ENCODE data around the gene ETFDH.
"Not testable (repeated sequence)": the region's sequence is repeated elsewhere in the genome, so short reads cannot be mapped to it uniquely, and the experiment has no call there.

The ETFDH gene

GRCh38 chr4:158729716-158730559 lies 57.8 kb downstream of the ETFDH start:
- H3K4me3 ChIP-seq (ENCODE audit: low read depth, low read length), result no peak overlapping the region
- peak; percentile 79 for TF ChIP-seq CTCF (IDR thresholded peaks at IDR 0.05; ENCODE audit: insufficient read depth, low read length, missing control alignments)
- CTCF ChIA-PET, result interaction anchor here (0.6 to 3.2 kb wide), 22 partner anchors 9 to 472 kb away, joined by 3 to 51 read pairs (median 4); no protein-coding TSS in a partner anchor
- POLR2A ChIA-PET, result no interaction called here
- DNase-seq (ENCODE audit: low read depth, low spot score), result no peak

- TF ChIP-seq CTCF (IDR thresholded peaks at IDR 0.05; ENCODE audit: insufficient read depth, low read length, missing control alignments), result no peak
- H3K4me3 ChIP-seq (ENCODE audit: low read depth, low read length), result no peak overlapping the region
- POLR2A ChIA-PET, result no interaction called here
- DNase-seq (ENCODE audit: low read depth, low spot score), result no peak
- CTCF ChIA-PET, result interaction anchor here (1.5 to 2.0 kb wide), 2 partner anchors 9 to 112 kb away, joined by 3 to 10 read pairs; no protein-coding TSS in a partner anchor
These were observed 66.8 kb downstream of the ETFDH start for GRCh38 chr4:158738866-158739265.

GRCh38 chr4:158739600-158739999 lies 67.5 kb downstream of the ETFDH start:
- no peak for DNase-seq (ENCODE audit: low read depth, low spot score)
- TF ChIP-seq CTCF (IDR thresholded peaks at IDR 0.05; ENCODE audit: insufficient read depth, low read length, missing control alignments), result no peak
- H3K4me3 ChIP-seq (ENCODE audit: low read depth, low read length), result no peak overlapping the region
- ChIA-PET CTCF (interaction anchor here (1.5 to 2.0 kb wide), 2 partner anchors 9 to 111 kb away, joined by 3 to 10 read pairs; no protein-coding TSS in a partner anchor), POLR2A (no interaction called here)

- no peak for DNase-seq (ENCODE audit: low read depth, low spot score)
- ChIA-PET CTCF (interaction anchor here (0.8 to 2.1 kb wide), 2 partner anchors 11 to 14 kb away, joined by 4 to 6 read pairs; no protein-coding TSS in a partner anchor), POLR2A (no interaction called here)
- no peak overlapping the region for H3K4me3 ChIP-seq (ENCODE audit: low read depth, low read length)
- TF ChIP-seq CTCF (IDR thresholded peaks at IDR 0.05; ENCODE audit: insufficient read depth, low read length, missing control alignments), result no peak
These were observed 69.4 kb downstream of the ETFDH start for GRCh38 chr4:158741326-158742021.

- CTCF ChIA-PET; POLR2A ChIA-PET; H3K4me3 ChIP-seq (ENCODE audit: low read depth, low read length); DNase-seq (ENCODE audit: low read depth, low spot score): not testable (repeated sequence)
These were observed 74.4 kb downstream of the ETFDH start for GRCh38 chr4:158746537-158746936.

- TF ChIP-seq CTCF (IDR thresholded peaks at IDR 0.05; ENCODE audit: insufficient read depth, low read length, missing control alignments), result no peak
- ChIA-PET CTCF (no interaction called here), POLR2A (no interaction called here)
- no peak overlapping the region for H3K4me3 ChIP-seq (ENCODE audit: low read depth, low read length)
- DNase-seq (ENCODE audit: low read depth, low spot score), result peak; percentile 82
These were observed 78.3 kb downstream of the ETFDH start for GRCh38 chr4:158750379-158750778.

All from AG04449 (cell line).